K562 (cell line): ENCODE measurements around the gene PPP1CA. TPM values are rescaled to one million over a fixed set of nuclear protein-coding genes. Genes with fewer than 3 reads are reported as not detected.
A peak's percentile ranks its signal among the peaks of the same experiment; 100 is the strongest.

Source experiments
- BCOR ChIP-seq: fragments of 450-650 bp; IDR thresholded peaks from 2 replicates; pipeline ENCODE4 v1.6.1; 2016
- CBX3 ChIP-seq, 2 experiments: IDR thresholded peaks; 1 replicate in 1 of 2; 2 replicates in 1 of 2; pipeline ENCODE4 v1.6.1; 2012; ENCODE audit warnings: inconsistent platforms in 2 of 2, low read length in 2 of 2, borderline replicate concordance in 1 of 2, control low read depth in 1 of 2
- DIDO1 ChIP-seq: fragments of 450-650 bp; IDR thresholded peaks from 2 replicates; pipeline ENCODE4 v1.6.1; 2016; ENCODE audit warnings: low read depth, missing biosample characterization, missing genetic modification characterization
- ELF2 ChIP-seq: fragments of 250-450 bp; sonication (Bioruptor Pico); IDR thresholded peaks from 2 replicates; pipeline ENCODE4 v1.5.0; 2021; ENCODE audit warnings: mild to moderate bottlenecking
- FOXM1 ChIP-seq, 2 experiments: fragments of 450-650 bp in 1 of 2; sonication (generic) in 1 of 2; formaldehyde crosslinking in 1 of 2; IDR thresholded peaks; 2 replicates each; pipeline versions ENCODE4 v1.6.1 to v1.9.0; 2017 to 2022; ENCODE audit warnings: low read depth in 2 of 2, mild to moderate bottlenecking in 2 of 2, missing genetic modification reagents in 1 of 2, moderate library complexity in 1 of 2
- HINFP ChIP-seq: fragments of 450-650 bp; conservative IDR thresholded peaks from 2 replicates; pipeline ENCODE4 v1.6.1; 2016; ENCODE audit warnings: missing genetic modification characterization, low read depth, mild to moderate bottlenecking, control low read depth, missing compliant biosample characterization
- MYBL2 ChIP-seq, 2 experiments: fragments of 450-650 bp in 1 of 2; sonication (generic) in 1 of 2; formaldehyde crosslinking in 1 of 2; IDR thresholded peaks; 2 replicates each; pipeline versions ENCODE4 v1.6.1 to v1.8.1; 2017 to 2022; ENCODE audit warnings: borderline replicate concordance in 1 of 2, inconsistent platforms in 1 of 2, low read depth in 1 of 2, mild to moderate bottlenecking in 1 of 2, missing genetic modification reagents in 1 of 2, moderate library complexity in 1 of 2
- RBM14 ChIP-seq: fragments of 200-400 bp; formaldehyde crosslinking; IDR thresholded peaks from 2 replicates; pipeline ENCODE4 v1.6.1; 2018; ENCODE audit warnings: low read depth, mild to moderate bottlenecking, low read length, moderate library complexity, borderline replicate concordance; ENCODE audit not compliant: insufficient read depth
- RCOR1 ChIP-seq, 2 experiments: IDR thresholded peaks; 2 replicates each; pipeline ENCODE4 v1.6.1; 2012; ENCODE audit warnings: low read depth in 2 of 2, low read length in 2 of 2, borderline replicate concordance in 1 of 2, improper control_type of control experiment in 1 of 2
- SETDB1 ChIP-seq: IDR thresholded peaks from one replicate; pipeline ENCODE4 v1.6.1; 2012; ENCODE audit warnings: low read length, control low read depth, inconsistent platforms
- ZBTB11 ChIP-seq, 3 experiments: fragments of 200-800 bp in 1 of 3; fragments of 250-450 bp in 1 of 3; fragments of 450-650 bp in 1 of 3; sonication (Bioruptor Pico) in 1 of 3; sonication (Bioruptor generic) in 1 of 3; formaldehyde crosslinking in 1 of 3; IDR thresholded peaks; 2 replicates each; pipeline versions ENCODE4 v1.6.1 to v1.8.0; 2016 to 2022; ENCODE audit warnings: mild to moderate bottlenecking in 2 of 3, missing genetic modification characterization in 2 of 3, missing compliant biosample characterization in 1 of 3, moderate library complexity in 1 of 3
- ZBTB12 ChIP-seq: fragments of 250-450 bp; sonication (Bioruptor Pico); IDR thresholded peaks from 2 replicates; pipeline ENCODE4 v1.4.0; 2020
- ZFX ChIP-seq: sonication (generic); formaldehyde crosslinking; IDR thresholded peaks from 2 replicates; pipeline ENCODE4 v1.8.0; 2022; ENCODE audit warnings: mild to moderate bottlenecking, missing genetic modification reagents, moderate library complexity
- ZNF280B ChIP-seq: fragments of 250-450 bp; sonication (Bioruptor Pico); IDR thresholded peaks from 2 replicates; pipeline ENCODE4 v1.5.1; 2021; ENCODE audit warnings: mild to moderate bottlenecking
- ZNF695 ChIP-seq: fragments of 450-650 bp; formaldehyde crosslinking; IDR thresholded peaks from 2 replicates; pipeline ENCODE4 v1.4.0; 2020; ENCODE audit warnings: mild to moderate bottlenecking, moderate library complexity
- ZNF77 ChIP-seq: fragments of 250-450 bp; sonication (Bioruptor Pico); IDR thresholded peaks from 2 replicates; pipeline ENCODE4 v1.5.0; 2020
- polyA plus RNA-seq, 8 experiments: library from polyadenylated mRNA; depleted of rRNA in 4 of 8; stranded (reverse) in 5 of 8; unstranded in 3 of 8; fragments of >200 nt; fragmentation: Nextera tagmentation in 2 of 8; fragmentation: Illumina TruSeq in 1 of 8; extraction: Ambion mirVana in 2 of 8; extraction: Trizol in 1 of 8; gene quantifications; 2 replicates each; pipeline versions ENCODE4 v1.2.1 to v1.2.3, GENCODE V29; 2011 to 2014; ENCODE audit warnings: inconsistent platforms in 1 of 8, missing spikeins in 1 of 8
- total RNA-seq, 7 experiments: library from RNA; depleted of rRNA in 6 of 7; stranded (reverse); fragments of >200 nt in 6 of 7; fragmentation: Illumina TruSeq in 2 of 7; extraction: Trizol in 2 of 7; gene quantifications; 2 replicates each; pipeline versions ENCODE4 v1.2.1 to v1.2.3, GENCODE V29; 2011 to 2021; ENCODE audit warnings: low replicate concordance in 1 of 7

Gene PPP1CA
- total and polyA plus RNA-seq, 9 of the 15 experiments (the other 6 are each of a cell fraction or from before 2014, with no cell fraction given) = 18.2 to 242 (median 188) TPM

GRCh38 chr11:67391304-67392182, 10.1 kb downstream of the PPP1CA start, which contains the start of gene RAD9A (continued):
- TF ChIP-seq RCOR1 (IDR thresholded peaks at IDR 0.05; ENCODE audit: borderline replicate concordance in 1 of 2, low read depth in 2 of 2, low read length in 2 of 2) (peak in 1 of 2 experiments; percentile 66; a peak in 1 of 4 replicates), ZBTB12 (CRISPR knock-in tag) (peak; percentile 60), ZFX (CRISPR knock-in tag) (peak; percentile 85), FOXM1 (IDR thresholded peaks at IDR 0.05; ENCODE audit: low read depth) (no peak), FOXM1 (CRISPR knock-in tag; IDR thresholded peaks at IDR 0.05; ENCODE audit: low read depth) (peak; percentile 72; the same call in 1 of the 2 replicates), BCOR (peak; percentile 62), HINFP (tag) (no peak), MYBL2 (IDR thresholded peaks at IDR 0.05; ENCODE audit: low read depth) (peak; percentile 55; the same call in 1 of the 2 replicates), MYBL2 (CRISPR knock-in tag; IDR thresholded peaks at IDR 0.05; ENCODE audit: borderline replicate concordance) (no peak), ZNF695 (CRISPR knock-in tag) (no peak), ZNF280B (CRISPR knock-in tag) (no peak), ELF2 (no peak; the same call in 1 of the 2 replicates), SETDB1 (no peak), RBM14 (no peak), CBX3 (IDR thresholded peaks at IDR 0.05; ENCODE audit: borderline replicate concordance in 1 of 2, low read length in 2 of 2) (peak in 1 of 2 experiments; percentile 83; a peak in 2 of 3 replicates), ZBTB11 (CRISPR knock-in tag; IDR thresholded peaks at IDR 0.05) (0 out of 6 replicates have a peak, but pooled peaks of 1 of the 3 experiments have one; percentile 72), DIDO1 (tag) (0 out of 2 replicates have a peak, but pooled peaks have one; percentile 47), ZNF77 (no peak)
